ENCODE results near the gene SPRED2.

Gene SPRED2

DNA sequence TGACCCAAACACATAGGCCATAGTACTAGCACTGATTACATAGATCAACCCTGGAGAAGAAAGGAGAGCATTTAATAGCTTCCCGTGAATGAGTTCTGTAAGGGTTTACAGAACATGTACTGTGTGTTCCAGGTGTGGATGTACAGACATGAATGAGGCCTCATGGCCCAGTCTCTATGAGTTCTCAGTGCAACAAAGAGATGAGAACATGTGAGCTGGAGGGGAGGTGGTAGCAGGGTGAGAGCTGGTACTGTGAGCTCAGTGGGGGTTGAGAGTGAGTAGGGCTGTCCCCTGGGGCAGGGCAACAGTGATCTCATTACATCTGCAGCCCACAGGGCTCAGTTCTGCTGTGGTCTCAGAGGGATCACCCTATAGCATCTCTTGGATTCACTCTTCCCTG is 42.6 kb upstream of the SPRED2 start:
- no peak for ATAC-seq
- TF ChIP-seq ZNF70 (CRISPR knock-in tag; IDR thresholded peaks at IDR 0.05) (no peak), ESRRG (CRISPR knock-in tag; IDR thresholded peaks at IDR 0.05) (no peak), TOX (CRISPR knock-in tag; IDR thresholded peaks at IDR 0.05; ENCODE audit: borderline replicate concordance) (no peak), BACH2 (CRISPR knock-in tag; IDR thresholded peaks at IDR 0.05; ENCODE audit: borderline replicate concordance) (no peak), ZC3H10 (CRISPR knock-in tag; IDR thresholded peaks at IDR 0.05) (no peak), ZFP3 (CRISPR knock-in tag; IDR thresholded peaks at IDR 0.05) (no peak), TCF4 (CRISPR knock-in tag; IDR thresholded peaks at IDR 0.05; ENCODE audit: borderline replicate concordance) (no peak), OSR1 (CRISPR knock-in tag; IDR thresholded peaks at IDR 0.05) (no peak), ARNTL (CRISPR knock-in tag; IDR thresholded peaks at IDR 0.05; ENCODE audit: borderline replicate concordance, low read depth) (no peak), GLIS3 (CRISPR knock-in tag; IDR thresholded peaks at IDR 0.05) (no peak), ZNF8 (CRISPR knock-in tag; IDR thresholded peaks at IDR 0.05) (no peak), RARB (CRISPR knock-in tag; IDR thresholded peaks at IDR 0.05) (no peak), ZNF565 (CRISPR knock-in tag; conservative IDR thresholded peaks at IDR 0.05; ENCODE audit: low read depth) (no peak), ZFP30 (CRISPR knock-in tag; IDR thresholded peaks at IDR 0.05) (no peak), PPARA (CRISPR knock-in tag; IDR thresholded peaks at IDR 0.05; ENCODE audit: borderline replicate concordance) (no peak), ISL1 (CRISPR knock-in tag; IDR thresholded peaks at IDR 0.05) (no peak)
- TF ChIP-seq, protein P1, sequence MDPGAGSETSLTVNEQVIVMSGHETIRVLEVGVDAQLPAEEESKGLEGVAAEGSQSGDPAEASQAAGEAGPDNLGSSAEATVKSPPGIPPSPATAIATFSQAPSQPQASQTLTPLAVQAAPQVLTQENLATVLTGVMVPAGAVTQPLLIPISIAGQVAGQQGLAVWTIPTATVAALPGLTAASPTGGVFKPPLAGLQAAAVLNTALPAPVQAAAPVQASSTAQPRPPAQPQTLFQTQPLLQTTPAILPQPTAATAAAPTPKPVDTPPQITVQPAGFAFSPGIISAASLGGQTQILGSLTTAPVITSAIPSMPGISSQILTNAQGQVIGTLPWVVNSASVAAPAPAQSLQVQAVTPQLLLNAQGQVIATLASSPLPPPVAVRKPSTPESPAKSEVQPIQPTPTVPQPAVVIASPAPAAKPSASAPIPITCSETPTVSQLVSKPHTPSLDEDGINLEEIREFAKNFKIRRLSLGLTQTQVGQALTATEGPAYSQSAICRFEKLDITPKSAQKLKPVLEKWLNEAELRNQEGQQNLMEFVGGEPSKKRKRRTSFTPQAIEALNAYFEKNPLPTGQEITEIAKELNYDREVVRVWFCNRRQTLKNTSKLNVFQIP (CRISPR knock-in tag; IDR thresholded peaks at IDR 0.05; ENCODE audit: borderline replicate concordance, low read depth), result no peak
- TF ChIP-seq, protein P2, sequence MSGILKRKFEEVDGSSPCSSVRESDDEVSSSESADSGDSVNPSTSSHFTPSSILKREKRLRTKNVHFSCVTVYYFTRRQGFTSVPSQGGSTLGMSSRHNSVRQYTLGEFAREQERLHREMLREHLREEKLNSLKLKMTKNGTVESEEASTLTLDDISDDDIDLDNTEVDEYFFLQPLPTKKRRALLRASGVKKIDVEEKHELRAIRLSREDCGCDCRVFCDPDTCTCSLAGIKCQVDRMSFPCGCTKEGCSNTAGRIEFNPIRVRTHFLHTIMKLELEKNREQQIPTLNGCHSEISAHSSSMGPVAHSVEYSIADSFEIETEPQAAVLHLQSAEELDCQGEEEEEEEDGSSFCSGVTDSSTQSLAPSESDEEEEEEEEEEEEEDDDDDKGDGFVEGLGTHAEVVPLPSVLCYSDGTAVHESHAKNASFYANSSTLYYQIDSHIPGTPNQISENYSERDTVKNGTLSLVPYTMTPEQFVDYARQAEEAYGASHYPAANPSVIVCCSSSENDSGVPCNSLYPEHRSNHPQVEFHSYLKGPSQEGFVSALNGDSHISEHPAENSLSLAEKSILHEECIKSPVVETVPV (CRISPR knock-in tag; IDR thresholded peaks at IDR 0.05), result no peak
- TF ChIP-seq, protein P3, sequence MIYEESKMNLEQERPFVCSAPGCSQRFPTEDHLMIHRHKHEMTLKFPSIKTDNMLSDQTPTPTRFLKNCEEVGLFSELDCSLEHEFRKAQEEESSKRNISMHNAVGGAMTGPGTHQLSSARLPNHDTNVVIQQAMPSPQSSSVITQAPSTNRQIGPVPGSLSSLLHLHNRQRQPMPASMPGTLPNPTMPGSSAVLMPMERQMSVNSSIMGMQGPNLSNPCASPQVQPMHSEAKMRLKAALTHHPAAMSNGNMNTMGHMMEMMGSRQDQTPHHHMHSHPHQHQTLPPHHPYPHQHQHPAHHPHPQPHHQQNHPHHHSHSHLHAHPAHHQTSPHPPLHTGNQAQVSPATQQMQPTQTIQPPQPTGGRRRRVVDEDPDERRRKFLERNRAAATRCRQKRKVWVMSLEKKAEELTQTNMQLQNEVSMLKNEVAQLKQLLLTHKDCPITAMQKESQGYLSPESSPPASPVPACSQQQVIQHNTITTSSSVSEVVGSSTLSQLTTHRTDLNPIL (CRISPR knock-in tag; IDR thresholded peaks at IDR 0.05; ENCODE audit: low read depth), result no peak

DNA sequence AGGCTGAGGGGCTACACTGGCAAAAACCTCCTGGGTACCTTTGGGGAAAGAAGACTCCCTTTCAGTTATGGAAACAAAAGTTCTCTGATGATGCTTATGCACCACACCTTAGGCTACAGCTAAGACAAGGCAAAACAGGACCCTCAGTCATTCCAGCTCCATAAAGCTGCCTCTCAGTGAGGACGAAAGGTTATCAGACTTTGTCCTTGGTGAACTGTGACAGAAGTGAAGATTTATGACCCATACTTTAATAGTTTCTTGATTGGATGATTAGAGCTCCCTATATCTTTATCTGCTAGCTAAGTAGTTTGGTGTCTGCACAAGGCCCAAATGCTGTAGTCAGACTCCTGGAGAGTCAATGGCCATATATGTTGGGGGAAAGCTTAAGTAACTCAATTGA is 40.6 kb upstream of the SPRED2 start:
- ATAC-seq, result no peak
- TF ChIP-seq TOX (CRISPR knock-in tag; IDR thresholded peaks at IDR 0.05; ENCODE audit: borderline replicate concordance) (no peak), ZFP3 (CRISPR knock-in tag; IDR thresholded peaks at IDR 0.05) (no peak), ZC3H10 (CRISPR knock-in tag; IDR thresholded peaks at IDR 0.05) (no peak)

DNA sequence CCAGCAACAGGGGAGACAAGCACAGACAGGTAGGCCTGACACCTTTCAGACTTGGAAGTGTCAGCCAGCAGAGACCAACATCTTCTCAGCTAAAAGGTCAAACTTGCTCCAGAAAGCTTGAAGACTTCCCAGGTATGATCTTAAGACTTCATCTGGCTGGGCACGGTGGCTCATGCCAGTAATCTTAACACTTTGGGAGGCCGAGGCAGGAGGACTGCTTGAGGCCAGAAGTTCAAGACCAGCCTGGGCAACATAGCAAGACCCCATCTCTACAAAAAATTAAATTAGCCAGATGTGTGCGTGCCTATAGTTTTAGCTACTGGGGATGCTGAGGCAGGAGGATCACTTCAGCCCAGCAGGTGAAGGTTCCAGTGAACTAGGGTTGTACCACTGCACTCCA is 39.0 kb upstream of the SPRED2 start:
- no peak for ATAC-seq
- TF ChIP-seq RARB (CRISPR knock-in tag; IDR thresholded peaks at IDR 0.05) (no peak), TCF4 (CRISPR knock-in tag; IDR thresholded peaks at IDR 0.05; ENCODE audit: borderline replicate concordance) (no peak), ARNTL (CRISPR knock-in tag; IDR thresholded peaks at IDR 0.05; ENCODE audit: borderline replicate concordance, low read depth) (no peak), SNAI2 (CRISPR knock-in tag; IDR thresholded peaks at IDR 0.05) (no peak), ESRRG (CRISPR knock-in tag; IDR thresholded peaks at IDR 0.05) (no peak), ZNF565 (CRISPR knock-in tag; conservative IDR thresholded peaks at IDR 0.05; ENCODE audit: low read depth) (no peak), ISL1 (CRISPR knock-in tag; IDR thresholded peaks at IDR 0.05) (no peak)
- TF ChIP-seq, protein P4, sequence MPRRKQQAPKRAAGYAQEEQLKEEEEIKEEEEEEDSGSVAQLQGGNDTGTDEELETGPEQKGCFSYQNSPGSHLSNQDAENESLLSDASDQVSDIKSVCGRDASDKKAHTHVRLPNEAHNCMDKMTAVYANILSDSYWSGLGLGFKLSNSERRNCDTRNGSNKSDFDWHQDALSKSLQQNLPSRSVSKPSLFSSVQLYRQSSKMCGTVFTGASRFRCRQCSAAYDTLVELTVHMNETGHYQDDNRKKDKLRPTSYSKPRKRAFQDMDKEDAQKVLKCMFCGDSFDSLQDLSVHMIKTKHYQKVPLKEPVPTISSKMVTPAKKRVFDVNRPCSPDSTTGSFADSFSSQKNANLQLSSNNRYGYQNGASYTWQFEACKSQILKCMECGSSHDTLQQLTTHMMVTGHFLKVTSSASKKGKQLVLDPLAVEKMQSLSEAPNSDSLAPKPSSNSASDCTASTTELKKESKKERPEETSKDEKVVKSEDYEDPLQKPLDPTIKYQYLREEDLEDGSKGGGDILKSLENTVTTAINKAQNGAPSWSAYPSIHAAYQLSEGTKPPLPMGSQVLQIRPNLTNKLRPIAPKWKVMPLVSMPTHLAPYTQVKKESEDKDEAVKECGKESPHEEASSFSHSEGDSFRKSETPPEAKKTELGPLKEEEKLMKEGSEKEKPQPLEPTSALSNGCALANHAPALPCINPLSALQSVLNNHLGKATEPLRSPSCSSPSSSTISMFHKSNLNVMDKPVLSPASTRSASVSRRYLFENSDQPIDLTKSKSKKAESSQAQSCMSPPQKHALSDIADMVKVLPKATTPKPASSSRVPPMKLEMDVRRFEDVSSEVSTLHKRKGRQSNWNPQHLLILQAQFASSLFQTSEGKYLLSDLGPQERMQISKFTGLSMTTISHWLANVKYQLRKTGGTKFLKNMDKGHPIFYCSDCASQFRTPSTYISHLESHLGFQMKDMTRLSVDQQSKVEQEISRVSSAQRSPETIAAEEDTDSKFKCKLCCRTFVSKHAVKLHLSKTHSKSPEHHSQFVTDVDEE (CRISPR knock-in tag; IDR thresholded peaks at IDR 0.05), result no peak

DNA sequence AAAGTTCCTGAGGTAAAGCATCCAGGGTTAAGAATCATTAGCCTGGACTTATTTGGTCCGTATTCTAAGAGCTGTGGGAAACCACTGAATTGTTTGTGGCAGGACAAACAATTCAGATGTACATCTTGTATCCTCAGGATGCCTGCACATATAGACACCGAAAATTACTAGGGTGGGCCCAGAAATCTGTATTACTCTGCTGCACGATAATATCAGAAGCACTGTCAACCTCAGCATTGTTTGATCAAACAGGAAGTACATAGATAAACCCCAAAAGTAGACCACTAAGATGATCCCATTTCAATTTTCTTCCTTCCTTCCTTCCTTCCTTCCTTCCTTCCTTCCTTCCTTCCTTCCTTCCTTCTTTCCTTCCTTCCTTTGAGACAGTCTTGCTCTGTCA is 34.2 kb upstream of the SPRED2 start:
- no peak for TF ChIP-seq ARNTL (CRISPR knock-in tag; IDR thresholded peaks at IDR 0.05; ENCODE audit: borderline replicate concordance, low read depth)
- no peak for TF ChIP-seq TOX (CRISPR knock-in tag; IDR thresholded peaks at IDR 0.05; ENCODE audit: borderline replicate concordance)
- ATAC-seq, result no peak

Measured in SK-N-SH treated with all-trans-retinoic acid at 6 μM for 48 hours (cell line).